ENCODE measurements around the gene AVPR2. TPM values are rescaled to one million over a fixed set of nuclear protein-coding genes. Genes with fewer than 3 reads are reported as not detected.

Gene AVPR2
- total and polyA plus RNA-seq, 4 donors = 0.11 to 0.24 (median 0.21) TPM; not detected in 1

DNA sequence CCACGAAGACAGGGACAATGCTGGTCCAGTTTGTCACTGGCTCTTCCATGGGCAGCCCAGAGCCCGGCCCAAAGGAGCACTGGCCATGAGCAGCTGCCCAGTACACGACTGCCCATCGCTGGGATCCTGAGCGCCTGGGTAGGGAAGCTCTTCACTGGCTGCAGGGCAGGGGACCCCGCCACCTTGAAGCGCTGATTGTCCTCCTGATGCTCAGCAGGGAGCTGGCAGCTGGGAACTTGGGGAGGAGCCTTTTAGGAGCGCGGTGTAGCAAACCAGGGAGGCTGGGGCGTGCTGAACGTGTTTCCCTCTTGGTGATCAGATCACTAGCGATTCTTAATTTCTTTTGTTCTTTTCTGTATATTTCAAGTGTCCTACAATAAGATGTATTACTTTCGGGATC lies 20.3 kb upstream of the AVPR2 start:
- Histone ChIP-seq H3K4me3 (ENCODE audit: low read depth, low read length) (no peak overlapping the region), H3K36me3 (ENCODE audit: control insufficient read depth, insufficient read depth, low read length) (peaks cover 14% of the 10 kb centered on the region), H3K9me3 (ENCODE audit: control insufficient read depth, insufficient read depth, low read length) (no peaks in the 10 kb centered on the region), H3K27me3 (ENCODE audit: control insufficient read depth, insufficient read depth, low read length) (peaks cover 36% of the 10 kb centered on the region), H3K4me1 (ENCODE audit: control insufficient read depth, insufficient read depth, low read length) (peaks cover 70% of the 10 kb centered on the region), H3K27ac (ENCODE audit: low read depth, low read length) (peak overlapping the region; percentile 80)
- 43% methylated on average over 7 of the region's 13 CpGs for WGBS (ENCODE audit: insufficient coverage)
- DNase-seq (ENCODE audit: low read depth in 4 of 6, low spot score in 6 of 6) = no peak

- H3K36me3 ChIP-seq (ENCODE audit: control insufficient read depth, insufficient read depth, low read length) = peaks cover 14% of the 10 kb centered on the region
- H3K27me3 ChIP-seq (ENCODE audit: control insufficient read depth, insufficient read depth, low read length) = peaks cover 36% of the 10 kb centered on the region
- DNase-seq (ENCODE audit: low read depth in 4 of 6, low spot score in 6 of 6) = peak in 1 of 6 donors; percentile 54
- peak overlapping the region; percentile 54 for H3K27ac ChIP-seq (ENCODE audit: low read depth, low read length)
- peaks cover 66% of the 10 kb centered on the region for H3K4me1 ChIP-seq (ENCODE audit: control insufficient read depth, insufficient read depth, low read length)
- WGBS (ENCODE audit: insufficient coverage) = 40% methylated on average over 5 of the region's 6 CpGs
- H3K4me3 ChIP-seq (ENCODE audit: low read depth, low read length) = peak overlapping the region; percentile 52
- H3K9me3 ChIP-seq (ENCODE audit: control insufficient read depth, insufficient read depth, low read length) = no peaks in the 10 kb centered on the region
Measured at GRCh38 chrX:153884590-153884989, 19.9 kb upstream of the AVPR2 start.

- H3K27ac ChIP-seq (ENCODE audit: low read depth, low read length) = peak overlapping the region; percentile 54
- H3K27me3 ChIP-seq (ENCODE audit: control insufficient read depth, insufficient read depth, low read length) = peaks cover 36% of the 10 kb centered on the region
- H3K4me1 ChIP-seq (ENCODE audit: control insufficient read depth, insufficient read depth, low read length) = peaks cover 59% of the 10 kb centered on the region
- H3K4me3 ChIP-seq (ENCODE audit: low read depth, low read length) = peak overlapping the region; percentile 52
- H3K9me3 ChIP-seq (ENCODE audit: control insufficient read depth, insufficient read depth, low read length) = no peaks in the 10 kb centered on the region
- 12% methylated on average over 28 of the region's 32 CpGs for WGBS (ENCODE audit: insufficient coverage)
- no peak for DNase-seq (ENCODE audit: low read depth in 4 of 6, low spot score in 6 of 6)
- H3K36me3 ChIP-seq (ENCODE audit: control insufficient read depth, insufficient read depth, low read length) = peaks cover 14% of the 10 kb centered on the region
Measured at GRCh38 chrX:153885208-153885787, 19.2 kb upstream of the AVPR2 start.

DNA sequence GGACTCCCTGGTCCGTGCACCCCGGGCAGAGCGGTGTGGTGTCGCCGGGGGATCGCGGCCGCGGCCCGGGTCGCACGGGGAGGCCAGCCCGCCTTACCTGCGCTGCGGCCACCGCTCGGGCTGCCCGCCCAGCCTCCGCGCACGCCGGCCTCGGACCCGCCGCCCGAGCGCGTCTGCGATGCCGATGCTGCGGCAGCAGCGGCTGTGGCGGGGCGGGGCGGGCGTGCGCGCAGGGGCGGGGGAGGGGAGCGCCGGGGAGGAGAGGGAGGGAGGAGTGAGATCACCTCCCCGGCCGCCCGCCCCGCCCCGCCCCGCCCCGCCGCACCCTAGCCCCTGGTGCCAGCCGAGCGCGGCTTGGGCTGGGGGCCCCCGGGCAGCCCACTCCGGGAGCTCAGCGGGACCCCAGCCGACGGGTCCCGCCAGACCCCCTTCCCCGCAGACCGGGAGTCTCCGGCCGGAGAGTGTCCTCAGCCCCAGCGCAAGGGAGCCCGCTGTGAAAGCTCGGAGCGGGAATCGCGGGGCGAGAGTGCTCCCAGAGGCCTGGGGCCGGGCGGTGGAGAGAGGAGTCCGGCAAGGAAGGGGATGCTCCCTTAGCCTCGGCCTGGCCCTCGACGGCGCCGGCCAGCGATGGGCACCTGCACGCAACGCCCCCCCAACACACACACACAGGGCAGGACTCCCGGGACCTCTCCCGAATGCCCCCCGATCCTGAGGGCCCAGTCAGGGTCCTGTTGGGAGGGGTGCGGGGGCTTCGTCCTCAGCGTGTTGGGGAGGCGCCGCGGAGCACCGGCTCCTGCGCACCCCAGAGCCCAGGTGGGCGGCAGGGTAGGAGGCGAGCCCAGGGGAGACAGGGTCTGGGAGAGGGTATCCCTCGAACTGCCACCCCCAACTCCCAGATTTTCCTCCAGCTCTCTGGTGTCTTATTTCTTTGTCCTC lies 18.2 kb upstream of the AVPR2 start, which contains the start of gene L1CAM:
Gene L1CAM, minus strand, starts transcription at position 206 of the 936 bp plus-strand sequence. CDS start 10,337 bp downstream, outside the sequence.
- 16% methylated on average over 56 of the region's 94 CpGs for WGBS (ENCODE audit: insufficient coverage)
- peaks cover 36% of the 10 kb centered on the region for H3K27me3 ChIP-seq (ENCODE audit: control insufficient read depth, insufficient read depth, low read length)
- DNase-seq (ENCODE audit: low read depth in 4 of 6, low spot score in 6 of 6) = peak in 1 of 6 donors; percentile 66
- peaks cover 49% of the 10 kb centered on the region for H3K4me1 ChIP-seq (ENCODE audit: control insufficient read depth, insufficient read depth, low read length)
- peak within 1 kb of the TSS; percentile 54 for H3K27ac ChIP-seq (ENCODE audit: low read depth, low read length)
- no peaks in the 10 kb centered on the region for H3K9me3 ChIP-seq (ENCODE audit: control insufficient read depth, insufficient read depth, low read length)
- H3K36me3 ChIP-seq (ENCODE audit: control insufficient read depth, insufficient read depth, low read length) = peaks cover 9% of the 10 kb centered on the region
- peak within 1 kb of the TSS; percentile 52 for H3K4me3 ChIP-seq (ENCODE audit: low read depth, low read length)

DNA sequence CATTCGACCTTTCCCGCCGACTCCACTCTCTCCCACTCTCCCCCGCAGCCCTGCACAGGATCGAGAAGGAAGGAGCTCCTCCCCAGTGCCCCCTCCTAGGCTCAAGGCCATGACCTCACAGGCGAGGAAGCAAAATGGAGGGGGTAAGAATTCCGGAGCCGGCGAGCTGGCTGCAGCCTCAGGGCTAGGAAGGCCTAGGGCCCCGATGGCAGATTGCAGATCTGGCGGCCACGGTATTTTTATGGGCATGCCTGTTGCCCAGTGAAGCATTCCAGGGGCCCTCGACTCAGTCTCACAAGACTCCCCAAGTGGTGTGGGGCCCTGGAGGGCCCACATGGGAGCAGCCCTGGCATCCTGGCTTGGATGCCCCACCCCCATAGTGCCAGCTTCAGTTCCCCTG lies 17.6 kb upstream of the AVPR2 start:
- peaks cover 43% of the 10 kb centered on the region for H3K4me1 ChIP-seq (ENCODE audit: control insufficient read depth, insufficient read depth, low read length)
- H3K36me3 ChIP-seq (ENCODE audit: control insufficient read depth, insufficient read depth, low read length) = peaks cover 6% of the 10 kb centered on the region
- H3K27me3 ChIP-seq (ENCODE audit: control insufficient read depth, insufficient read depth, low read length) = peaks cover 36% of the 10 kb centered on the region
- H3K27ac ChIP-seq (ENCODE audit: low read depth, low read length) = no peak overlapping the region
- H3K9me3 ChIP-seq (ENCODE audit: control insufficient read depth, insufficient read depth, low read length) = no peaks in the 10 kb centered on the region
- no peak for DNase-seq (ENCODE audit: low read depth in 4 of 6, low spot score in 6 of 6)
- 37% methylated on average over 11 of the region's 13 CpGs for WGBS (ENCODE audit: insufficient coverage)
- peak overlapping the region; percentile 33 for H3K4me3 ChIP-seq (ENCODE audit: low read depth, low read length)

GRCh38 chrX:153887385-153887784 lies 17.1 kb upstream of the AVPR2 start:
- H3K27me3 ChIP-seq (ENCODE audit: control insufficient read depth, insufficient read depth, low read length) = peaks cover 36% of the 10 kb centered on the region

GRCh38 chrX:153888344-153888743 lies 16.1 kb upstream of the AVPR2 start:
- H3K4me1 ChIP-seq (ENCODE audit: control insufficient read depth, insufficient read depth, low read length) = peaks cover 28% of the 10 kb centered on the region
- WGBS (ENCODE audit: insufficient coverage) = 51% methylated on average over 5 of the region's 6 CpGs

More at GRCh38 chrX:153887385-153887784, 17.1 kb upstream of the AVPR2 start:
- DNase-seq (ENCODE audit: low read depth in 4 of 6, low spot score in 6 of 6) = no peak
- Histone ChIP-seq H3K36me3 (ENCODE audit: control insufficient read depth, insufficient read depth, low read length) (peaks cover 5% of the 10 kb centered on the region), H3K4me3 (ENCODE audit: low read depth, low read length) (no peak overlapping the region), H3K27ac (ENCODE audit: low read depth, low read length) (no peak overlapping the region), H3K9me3 (ENCODE audit: control insufficient read depth, insufficient read depth, low read length) (no peaks in the 10 kb centered on the region), H3K4me1 (ENCODE audit: control insufficient read depth, insufficient read depth, low read length) (peaks cover 38% of the 10 kb centered on the region)
- 72% methylated on average over 5 of the region's 8 CpGs for WGBS (ENCODE audit: insufficient coverage)

GRCh38 chrX:153889123-153889522 lies 15.3 kb upstream of the AVPR2 start:
- Histone ChIP-seq H3K4me3 (ENCODE audit: low read depth, low read length) (no peak overlapping the region), H3K4me1 (ENCODE audit: control insufficient read depth, insufficient read depth, low read length) (peaks cover 21% of the 10 kb centered on the region), H3K27me3 (ENCODE audit: control insufficient read depth, insufficient read depth, low read length) (peaks cover 30% of the 10 kb centered on the region), H3K27ac (ENCODE audit: low read depth, low read length) (no peak overlapping the region), H3K36me3 (ENCODE audit: control insufficient read depth, insufficient read depth, low read length) (peaks cover under 1% of the 10 kb centered on the region), H3K9me3 (ENCODE audit: control insufficient read depth, insufficient read depth, low read length) (no peaks in the 10 kb centered on the region)
- 88% methylated on average over 4 of the region's 6 CpGs for WGBS (ENCODE audit: insufficient coverage)
- no peak for DNase-seq (ENCODE audit: low read depth in 4 of 6, low spot score in 6 of 6)

More at GRCh38 chrX:153888344-153888743, 16.1 kb upstream of the AVPR2 start:
- H3K9me3 ChIP-seq (ENCODE audit: control insufficient read depth, insufficient read depth, low read length) = no peaks in the 10 kb centered on the region
- no peak overlapping the region for H3K4me3 ChIP-seq (ENCODE audit: low read depth, low read length)
- H3K36me3 ChIP-seq (ENCODE audit: control insufficient read depth, insufficient read depth, low read length) = peaks cover 3% of the 10 kb centered on the region
- DNase-seq (ENCODE audit: low read depth in 4 of 6, low spot score in 6 of 6) = no peak
- no peak overlapping the region for H3K27ac ChIP-seq (ENCODE audit: low read depth, low read length)
- peaks cover 33% of the 10 kb centered on the region for H3K27me3 ChIP-seq (ENCODE audit: control insufficient read depth, insufficient read depth, low read length)

DNA sequence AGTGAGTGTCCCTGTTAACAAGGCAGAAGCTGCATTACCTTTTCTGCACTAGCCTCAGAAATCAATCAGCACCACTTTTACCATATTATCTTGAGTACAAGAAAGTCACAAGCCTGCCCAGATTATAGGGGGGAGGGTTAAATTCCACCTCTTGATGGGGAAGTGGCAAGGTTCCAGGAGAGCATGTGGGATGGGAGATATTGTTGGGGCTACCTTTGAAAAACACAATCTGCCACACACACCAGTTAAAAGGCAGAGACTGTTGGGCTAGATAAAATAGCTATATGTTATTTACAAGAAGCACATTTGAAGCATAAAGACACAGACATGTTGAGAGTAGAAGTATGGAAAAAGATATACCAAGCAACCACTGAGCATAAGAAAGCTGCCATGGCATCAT lies 6.6 kb upstream of the AVPR2 start:
- H3K4me3 ChIP-seq (ENCODE audit: low read depth, low read length) = no peak overlapping the region
- H3K27ac ChIP-seq (ENCODE audit: low read depth, low read length) = no peak overlapping the region
- peaks cover 19% of the 10 kb centered on the region for H3K4me1 ChIP-seq (ENCODE audit: control insufficient read depth, insufficient read depth, low read length)
- peaks cover 1% of the 10 kb centered on the region for H3K9me3 ChIP-seq (ENCODE audit: control insufficient read depth, insufficient read depth, low read length)
- no peak for DNase-seq (ENCODE audit: low read depth in 4 of 6, low spot score in 6 of 6)
- no peaks in the 10 kb centered on the region for H3K27me3 ChIP-seq (ENCODE audit: control insufficient read depth, insufficient read depth, low read length)
- H3K36me3 ChIP-seq (ENCODE audit: control insufficient read depth, insufficient read depth, low read length) = no peaks in the 10 kb centered on the region

Measured in spinal cord (tissue), 10 donors.